Upper lobe of right lung (tissue), 1 donor: ENCODE data around the gene EYA2. TPM values are rescaled to one million over a fixed set of nuclear protein-coding genes. Genes with fewer than 3 reads are reported as not detected.

Experiments
- ATAC-seq: fragments of 200-7000 bp; cut with Tn5 transposase; one replicate; pipeline ENCODE4 v1.9.1; 2020; ENCODE audit warnings: mild to moderate bottlenecking, moderate library complexity
- DNase-seq: peaks from one replicate; pipeline ENCODE4 v3.0.0-alpha.2; 2020
- H3K27ac ChIP-seq: fragments of 200-600 bp; one replicate; pipeline ENCODE4 v1.8.0; 2022
- H3K27me3 ChIP-seq: fragments of 200-600 bp; one replicate; pipeline ENCODE4 v1.8.0; 2022; ENCODE audit warnings: mild to moderate bottlenecking
- H3K36me3 ChIP-seq: fragments of 200-600 bp; one replicate; pipeline ENCODE4 v1.8.0; 2022
- H3K4me1 ChIP-seq: fragments of 200-600 bp; one replicate; pipeline ENCODE4 v1.8.0; 2022
- H3K4me3 ChIP-seq: fragments of 200-600 bp; one replicate; pipeline ENCODE4 v1.8.0; 2022; ENCODE audit warnings: mild to moderate bottlenecking
- H3K9me3 ChIP-seq: fragments of 200-600 bp; one replicate; pipeline ENCODE4 v1.8.0; 2022
- CTCF ChIP-seq: fragments of 200-600 bp; IDR thresholded peaks from one replicate; pipeline ENCODE4 v1.8.0; 2022; ENCODE audit warnings: antibody characterized with exemption
- intact Hi-C: fragments of 100-400 bp; cut with DNase I; formaldehyde crosslinking; loops from one replicate; pipeline ENCODE4 v1.11.0; 2022
- total RNA-seq: library from RNA; stranded (reverse); fragmentation: NEBNext Ultra II Directional; extraction: Animal tissue kit (Norgen Biotek cat#: 25700); gene quantifications from one replicate; pipeline ENCODE4 v1.2.1, GENCODE V29; 2021
- donor health status: DM: no; HTN: yes; CAD: no; lungs with severe emphysema.

Gene EYA2
- total RNA-seq, 1 donor from 2014 or later = 1.8 TPM

- ATAC-seq (no peak), DNase-seq (no peak)
- H3K27me3 ChIP-seq = peaks cover 10% of the 10 kb centered on the region
- TF ChIP-seq CTCF = no peak
- H3K36me3 ChIP-seq = no peaks in the 10 kb centered on the region
- H3K27ac ChIP-seq = no peak overlapping the region
- no peaks in the 10 kb centered on the region for H3K9me3 ChIP-seq
- H3K4me1 ChIP-seq = no peaks in the 10 kb centered on the region
- intact Hi-C loops = no loop called here
- no peak overlapping the region for H3K4me3 ChIP-seq
Measured at GRCh38 chr20:47042464-47042863, 147.8 kb downstream of the EYA2 start.

GRCh38 chr20:47043086-47043485 lies 148.4 kb downstream of the EYA2 start:
- no peak for TF ChIP-seq CTCF
- no peaks in the 10 kb centered on the region for H3K9me3 ChIP-seq
- H3K27ac ChIP-seq = no peak overlapping the region
- DNase-seq (no peak), ATAC-seq (no peak)
- intact Hi-C loops = no loop called here
- no peak overlapping the region for H3K4me3 ChIP-seq
- H3K36me3 ChIP-seq = no peaks in the 10 kb centered on the region
- H3K27me3 ChIP-seq = peaks cover 10% of the 10 kb centered on the region
- no peaks in the 10 kb centered on the region for H3K4me1 ChIP-seq

GRCh38 chr20:47044938-47045337 lies 150.3 kb downstream of the EYA2 start:
- ATAC-seq (no peak), DNase-seq (no peak)
- no peak for TF ChIP-seq CTCF
- no peak overlapping the region for H3K27ac ChIP-seq
- intact Hi-C loops = no loop called here
- H3K4me3 ChIP-seq = no peak overlapping the region
- H3K36me3 ChIP-seq = no peaks in the 10 kb centered on the region
- no peaks in the 10 kb centered on the region for H3K4me1 ChIP-seq
- peaks cover 10% of the 10 kb centered on the region for H3K27me3 ChIP-seq
- no peaks in the 10 kb centered on the region for H3K9me3 ChIP-seq

GRCh38 chr20:47048054-47048453 lies 153.4 kb downstream of the EYA2 start:
- H3K36me3 ChIP-seq = no peaks in the 10 kb centered on the region
- no peak for ATAC-seq
- TF ChIP-seq CTCF = no peak
- no peaks in the 10 kb centered on the region for H3K9me3 ChIP-seq
- H3K4me1 ChIP-seq = no peaks in the 10 kb centered on the region
- intact Hi-C loops = no loop called here
- H3K27ac ChIP-seq = no peak overlapping the region
- no peak overlapping the region for H3K4me3 ChIP-seq
- H3K27me3 ChIP-seq = no peaks in the 10 kb centered on the region
- no peak for DNase-seq

GRCh38 chr20:47049771-47050170 lies 155.1 kb downstream of the EYA2 start:
- H3K27ac ChIP-seq = no peak overlapping the region
- peaks cover 4% of the 10 kb centered on the region for H3K27me3 ChIP-seq
- no peak overlapping the region for H3K4me3 ChIP-seq
- no peaks in the 10 kb centered on the region for H3K4me1 ChIP-seq
- no peaks in the 10 kb centered on the region for H3K36me3 ChIP-seq
- ATAC-seq = no peak
- no peak for TF ChIP-seq CTCF
- DNase-seq = no peak
- no peaks in the 10 kb centered on the region for H3K9me3 ChIP-seq
- intact Hi-C loops = no loop called here

- Histone ChIP-seq H3K4me1 (no peaks in the 10 kb centered on the region), H3K9me3 (no peaks in the 10 kb centered on the region), H3K4me3 (no peak overlapping the region), H3K36me3 (no peaks in the 10 kb centered on the region), H3K27ac (no peak overlapping the region), H3K27me3 (peaks cover 4% of the 10 kb centered on the region)
- intact Hi-C loops = no loop called here
- ATAC-seq (no peak), DNase-seq (no peak)
- TF ChIP-seq CTCF = no peak
Measured at GRCh38 chr20:47050996-47051395, 156.4 kb downstream of the EYA2 start.
